GM23248 (cell line): ENCODE results near the gene MFAP4. TPM values are rescaled to one million over a fixed set of nuclear protein-coding genes. Genes with fewer than 3 reads are reported as not detected.
A peak's percentile ranks its signal among the peaks of the same experiment; 100 is the strongest.

Experiments
- DNase-seq: peaks from one replicate; pipeline ENCODE4 v3.0.0-alpha.2; 2015
- H2AFZ ChIP-seq: fragments of 200-600 bp; sonication (generic); 2 replicates; pipeline ENCODE4 v1.6.1; 2016; ENCODE audit warnings: antibody characterized with exemption
- H3F3A ChIP-seq: fragments of 200-600 bp; sonication (generic); 2 replicates; pipeline ENCODE4 v1.6.1; 2016; ENCODE audit warnings: mild to moderate bottlenecking, antibody characterized with exemption, mixed run types; ENCODE audit not compliant: insufficient read depth
- H3K27ac ChIP-seq: fragments of 200-600 bp; sonication (generic); 2 replicates; pipeline ENCODE4 v1.5.1; 2016; ENCODE audit warnings: mild to moderate bottlenecking
- H3K27me3 ChIP-seq: fragments of 200-600 bp; sonication (generic); replicated peaks from 2 replicates; pipeline ENCODE4 v1.6.1; 2016; ENCODE audit warnings: mild to moderate bottlenecking; ENCODE audit not compliant: insufficient read depth
- H3K36me3 ChIP-seq: fragments of 200-600 bp; sonication (generic); 2 replicates; pipeline ENCODE4 v1.6.1; 2016; ENCODE audit warnings: low read depth, mild to moderate bottlenecking
- H3K4me1 ChIP-seq: fragments of 200-600 bp; sonication (generic); 2 replicates; pipeline ENCODE4 v1.6.1; 2016; ENCODE audit warnings: mild to moderate bottlenecking; ENCODE audit not compliant: insufficient read depth
- H3K4me2 ChIP-seq: fragments of 200-600 bp; sonication (generic); one replicate; pipeline ENCODE4 v1.6.1; 2016; ENCODE audit warnings: mild to moderate bottlenecking; ENCODE audit not compliant: unreplicated experiment
- H3K4me3 ChIP-seq: fragments of 200-600 bp; sonication (generic); 2 replicates; pipeline ENCODE4 v1.5.1; 2016; ENCODE audit warnings: mild to moderate bottlenecking
- H3K79me2 ChIP-seq: fragments of 200-600 bp; sonication (generic); 2 replicates; pipeline ENCODE4 v1.6.1; 2016; ENCODE audit warnings: mild to moderate bottlenecking; ENCODE audit not compliant: insufficient read depth
- H3K9ac ChIP-seq: fragments of 200-600 bp; sonication (generic); 2 replicates; pipeline ENCODE4 v1.6.1; 2016; ENCODE audit warnings: mild to moderate bottlenecking
- H3K9me2 ChIP-seq: fragments of 200-600 bp; sonication (generic); 2 replicates; pipeline ENCODE4 v1.6.1; 2016; ENCODE audit warnings: mixed run types, mild to moderate bottlenecking, moderate library complexity; ENCODE audit not compliant: insufficient read depth
- H3K9me3 ChIP-seq: fragments of 200-600 bp; sonication (generic); one replicate; pipeline ENCODE4 v1.6.1; 2017; ENCODE audit warnings: low read depth
- H4K20me1 ChIP-seq: fragments of 200-600 bp; sonication (generic); 2 replicates; pipeline ENCODE4 v1.6.0; 2016; ENCODE audit not compliant: insufficient read depth
- EZH2 ChIP-seq: fragments of 200-600 bp; sonication (generic); IDR thresholded peaks from 2 replicates; pipeline ENCODE4 v1.6.1; 2018; ENCODE audit warnings: antibody characterized with exemption, mild to moderate bottlenecking; ENCODE audit not compliant: insufficient read depth, poor library complexity, severe bottlenecking
- EZH2phosphoT487 ChIP-seq: fragments of 200-600 bp; sonication (generic); IDR thresholded peaks from 2 replicates; pipeline ENCODE4 v1.6.1; 2018; ENCODE audit warnings: antibody characterized with exemption, moderate library complexity, mild to moderate bottlenecking, low read depth; ENCODE audit not compliant: insufficient read depth
- WGBS, 2 experiments: methylation state at CpG; one replicate each; pipeline ENCODE4 v1.1.6; 2015 to 2017; ENCODE audit warnings: low lambda C conversion rate in 2 of 2, low coverage in 1 of 2; ENCODE audit errors: missing lambda C conversion rate in 2 of 2; 5-methylcytosine and 5-hydroxymethylcytosine counted together
- in situ Hi-C: fragments of 300-500 bp; cut with MboI; formaldehyde crosslinking; loops from 2 replicates; pipeline ENCODE4 v1.15.0; 2020
- polyA plus RNA-seq: library from polyadenylated mRNA; unstranded; fragments of >200 nt; fragmentation: Nextera tagmentation; extraction: Ambion mirVana; gene quantifications from 2 replicates; pipeline ENCODE4 v1.2.1, GENCODE V29; 2016
- total RNA-seq: library from RNA; depleted of rRNA; stranded (reverse); fragments of >200 nt; shearing (Covaris generic); gene quantifications from 2 replicates; pipeline ENCODE4 v1.2.3, GENCODE V29; 2014

Gene MFAP4
- total and polyA plus RNA-seq, 2 experiments from 2014 or later: 97.8 to 156 TPM

DNA sequence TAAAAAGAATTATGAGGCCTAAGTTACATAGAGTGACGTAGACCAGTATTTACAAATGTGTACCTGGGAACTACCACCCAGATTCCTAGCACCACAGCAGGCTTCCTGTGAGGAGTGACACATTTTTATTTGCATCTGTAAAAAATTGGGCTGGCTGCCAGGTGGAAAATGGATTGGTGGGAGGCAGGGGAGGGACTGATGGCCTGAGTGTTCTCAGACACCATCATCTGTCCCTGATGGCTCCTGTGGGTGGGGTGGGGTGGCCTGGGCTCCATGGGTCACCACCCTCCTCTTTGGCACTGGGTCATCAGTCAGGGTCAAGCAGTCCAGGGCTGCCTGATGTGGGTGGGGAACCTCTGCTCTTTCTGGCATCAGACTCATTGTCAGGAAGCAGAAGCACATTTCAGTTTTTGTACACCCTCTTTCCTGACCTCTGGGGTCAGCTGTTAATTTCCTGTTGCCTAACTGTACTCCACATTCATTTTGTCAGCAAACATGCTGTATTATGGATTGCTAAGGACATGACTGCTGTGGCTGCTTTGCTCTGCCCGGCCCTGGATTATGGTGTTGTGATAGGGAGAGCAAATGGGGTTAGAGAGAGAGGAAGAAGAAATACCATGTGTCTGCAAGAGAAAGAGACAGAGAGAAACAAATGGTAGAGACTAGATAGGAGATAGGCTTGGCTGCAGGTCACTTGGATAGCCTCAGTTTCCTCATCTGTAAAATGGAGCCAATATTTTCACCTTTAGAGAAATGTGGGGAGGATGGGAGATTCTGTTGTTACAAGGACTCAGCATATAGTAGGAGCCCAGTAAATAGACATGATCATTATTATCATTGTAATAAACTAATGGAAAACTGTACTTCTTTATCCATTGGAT, 11.6 kb upstream of the MFAP4 start:
- Histone ChIP-seq H3K36me3 (no peaks in the 10 kb centered on the region), H3F3A (0 out of 2 replicates have a peak, but pooled peaks cover 3% of the 10 kb centered on the region), H3K9ac (no peak overlapping the region), H3K27me3 (no peaks in the 10 kb centered on the region), H3K9me3 (no peaks in the 10 kb centered on the region), H3K27ac (no peak overlapping the region; the same call in 1 of the 2 replicates), H4K20me1 (no peaks in the 10 kb centered on the region), H3K9me2 (no peaks in the 10 kb centered on the region), H3K79me2 (no peaks in the 10 kb centered on the region), H3K4me3 (no peak overlapping the region), H2AFZ (no peak overlapping the region), H3K4me2 (no peak overlapping the region), H3K4me1 (peaks cover 12% of the 10 kb centered on the region)
- DNase-seq: peak; percentile 41
- 69 to 73% methylated on average over 2 of the region's 2 CpGs for WGBS, 2 experiments
- in situ Hi-C loops: no loop called here
- TF ChIP-seq EZH2phosphoT487 (no peak), EZH2 (no peak)

DNA sequence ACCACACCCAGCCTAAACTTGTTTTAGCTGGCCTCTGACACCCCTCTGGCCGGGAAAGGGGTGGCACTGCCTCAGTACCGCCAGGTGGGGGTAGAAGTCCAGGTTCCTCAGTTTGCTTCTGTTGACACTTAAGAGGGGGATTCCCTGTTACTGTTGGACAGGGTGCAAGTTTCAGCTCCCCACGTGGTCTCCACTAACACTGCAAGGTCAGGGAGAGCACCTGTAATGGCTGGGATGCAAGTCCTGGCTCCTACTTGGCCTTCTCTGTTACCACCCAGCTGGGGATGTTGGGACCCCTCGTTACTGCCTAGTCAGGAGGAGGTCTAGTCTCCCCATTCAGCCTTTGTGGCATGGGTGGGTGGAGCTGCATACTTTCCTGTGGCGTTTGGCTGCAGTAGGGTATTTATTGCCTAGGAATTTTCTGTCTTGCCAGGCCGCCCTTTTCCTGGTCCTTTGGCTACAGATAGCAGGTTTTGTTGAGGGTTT, 10.6 kb upstream of the MFAP4 start:
- Histone ChIP-seq H3K27ac (no peak overlapping the region), H3K36me3 (no peaks in the 10 kb centered on the region), H2AFZ (no peak overlapping the region), H3K9me3 (no peaks in the 10 kb centered on the region), H4K20me1 (no peaks in the 10 kb centered on the region), H3K27me3 (no peaks in the 10 kb centered on the region), H3K4me2 (no peak overlapping the region), H3K4me3 (no peak overlapping the region), H3F3A (0 out of 2 replicates have a peak, but pooled peaks cover 3% of the 10 kb centered on the region), H3K9ac (no peak overlapping the region), H3K4me1 (peaks cover 12% of the 10 kb centered on the region), H3K79me2 (no peaks in the 10 kb centered on the region), H3K9me2 (no peaks in the 10 kb centered on the region)
- in situ Hi-C loops: no loop called here
- no peak for DNase-seq
- no peak for TF ChIP-seq EZH2phosphoT487
- TF ChIP-seq EZH2: no peak
- 66 to 70% methylated on average over 6 of the region's 6 CpGs for WGBS, 2 experiments

DNA sequence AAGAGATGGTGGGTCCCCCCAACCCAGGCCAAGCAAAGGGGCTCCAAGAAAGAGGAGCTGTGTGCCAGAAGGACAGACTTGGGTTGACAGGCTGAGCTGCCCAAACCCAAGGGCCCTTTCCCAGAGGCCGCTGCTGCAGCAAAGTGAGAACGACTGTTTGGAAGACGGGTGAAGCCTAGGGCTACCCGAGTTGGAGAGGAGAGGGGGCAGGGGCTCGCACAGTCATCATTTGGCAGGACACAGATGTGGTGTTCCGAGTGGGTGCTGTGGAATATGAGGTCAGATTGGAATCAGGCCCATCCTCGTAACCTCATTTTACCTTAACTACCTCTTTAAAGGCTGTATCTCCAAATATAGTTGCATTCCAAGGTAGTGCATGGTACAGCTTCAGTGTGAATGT, 5.3 kb upstream of the MFAP4 start:
- Histone ChIP-seq H3K4me1 (peaks cover 17% of the 10 kb centered on the region), H4K20me1 (no peaks in the 10 kb centered on the region), H3K9me2 (no peaks in the 10 kb centered on the region), H3K4me2 (no peak overlapping the region), H3K36me3 (no peaks in the 10 kb centered on the region), H3K27me3 (no peaks in the 10 kb centered on the region), H3K27ac (no peak overlapping the region), H3K9ac (no peak overlapping the region), H3F3A (peaks cover 16% of the 10 kb centered on the region), H3K9me3 (no peaks in the 10 kb centered on the region), H2AFZ (no peak overlapping the region), H3K4me3 (no peak overlapping the region), H3K79me2 (no peaks in the 10 kb centered on the region)
- DNase-seq: no peak
- WGBS, 2 experiments: 79 to 86% methylated on average over 7 of the region's 7 CpGs
- in situ Hi-C loops: no loop called here
- TF ChIP-seq EZH2phosphoT487: no peak
- TF ChIP-seq EZH2: no peak

DNA sequence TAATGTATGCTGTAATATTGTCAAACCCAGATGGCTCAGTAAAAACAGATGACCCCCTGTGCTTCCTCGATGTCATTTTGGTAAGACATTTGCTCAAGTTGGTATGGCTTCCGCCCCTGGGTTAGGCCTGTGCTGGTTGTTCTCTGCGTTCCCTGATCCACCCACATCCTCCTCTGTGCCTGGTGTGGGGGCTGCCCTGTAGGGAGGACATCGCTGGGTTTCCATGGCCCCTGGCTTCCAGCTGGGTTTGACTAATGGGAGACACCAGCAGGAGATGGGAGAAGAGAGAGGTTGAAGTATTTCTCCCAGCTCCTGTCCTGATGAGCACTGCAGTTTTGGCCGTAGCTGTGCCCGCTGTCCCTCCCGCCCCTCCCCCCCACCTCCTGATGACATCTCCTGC, 4.4 kb upstream of the MFAP4 start:
- Histone ChIP-seq H3F3A (peaks cover 14% of the 10 kb centered on the region), H3K4me3 (no peak overlapping the region), H3K27me3 (no peaks in the 10 kb centered on the region), H3K9me3 (no peaks in the 10 kb centered on the region), H3K4me2 (no peak overlapping the region), H4K20me1 (no peaks in the 10 kb centered on the region), H3K4me1 (peaks cover 18% of the 10 kb centered on the region), H3K9me2 (no peaks in the 10 kb centered on the region), H3K36me3 (no peaks in the 10 kb centered on the region), H3K9ac (no peak overlapping the region), H3K27ac (no peak overlapping the region), H3K79me2 (no peaks in the 10 kb centered on the region), H2AFZ (no peak overlapping the region)
- no peak for DNase-seq
- 76 to 77% methylated on average over 5 to 7 of the region's 7 CpGs for WGBS, 2 experiments
- in situ Hi-C loops: no loop called here
- TF ChIP-seq EZH2 (no peak), EZH2phosphoT487 (no peak)
